A549 treated with AZD2906 at 1 μM for 4 hours (cell line): ENCODE measurements around the gene NAT8L. TPM values are rescaled to one million over a fixed set of nuclear protein-coding genes. Genes with fewer than 3 reads are reported as not detected.

Experiments
- total RNA-seq: library from RNA; stranded (reverse); fragments of 200-300 nt; extraction: Qiagen RNA extraction; gene quantifications from 5 replicates; pipeline ENCODE4 v1.2.3, GENCODE V29; 2022

Gene NAT8L, protein sequence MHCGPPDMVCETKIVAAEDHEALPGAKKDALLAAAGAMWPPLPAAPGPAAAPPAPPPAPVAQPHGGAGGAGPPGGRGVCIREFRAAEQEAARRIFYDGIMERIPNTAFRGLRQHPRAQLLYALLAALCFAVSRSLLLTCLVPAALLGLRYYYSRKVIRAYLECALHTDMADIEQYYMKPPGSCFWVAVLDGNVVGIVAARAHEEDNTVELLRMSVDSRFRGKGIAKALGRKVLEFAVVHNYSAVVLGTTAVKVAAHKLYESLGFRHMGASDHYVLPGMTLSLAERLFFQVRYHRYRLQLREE
- total RNA-seq: 10.2 to 13.8 TPM (median 13.1 TPM) in 5 replicates

DNA sequence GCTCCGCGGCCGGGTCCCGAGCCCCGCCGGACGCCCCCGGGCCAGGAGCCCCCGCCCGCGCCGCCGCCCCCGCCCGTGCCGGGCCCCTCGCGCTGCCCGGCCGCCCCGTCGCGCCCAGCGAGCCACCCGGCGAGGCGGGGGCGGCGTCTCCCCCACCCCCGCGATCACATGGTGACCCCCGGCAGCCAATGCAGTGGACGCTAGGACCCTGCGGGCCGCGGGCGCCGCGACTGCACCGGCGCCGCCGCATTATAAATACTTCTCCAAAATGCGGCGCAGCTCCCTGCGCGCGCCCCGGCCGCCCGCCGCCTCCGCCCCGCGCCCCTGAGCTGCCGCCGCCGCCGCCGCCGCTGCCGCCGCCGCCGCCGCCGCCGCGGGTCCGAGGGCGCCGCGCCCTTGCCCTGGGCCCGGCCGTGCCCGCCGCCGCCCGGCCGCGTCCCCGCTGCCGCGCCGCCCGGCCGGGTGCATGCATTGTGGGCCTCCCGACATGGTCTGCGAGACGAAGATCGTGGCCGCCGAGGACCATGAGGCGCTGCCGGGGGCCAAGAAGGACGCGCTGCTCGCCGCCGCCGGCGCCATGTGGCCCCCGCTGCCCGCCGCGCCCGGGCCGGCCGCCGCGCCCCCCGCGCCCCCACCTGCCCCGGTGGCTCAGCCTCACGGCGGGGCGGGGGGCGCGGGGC lies at the start of gene NAT8L:
TSS of gene NAT8L (plus strand) at position 282 of the 680 bp plus-strand sequence. CDS start at position 467, 185 bp downstream.

Other genes starting within 250 kb of the NAT8L start
- gene LETM1, start 203.2 kb upstream of the NAT8L start, total RNA-seq: 25.7 to 29.5 TPM (median 27.6 TPM) in 5 replicates
- 36.0 to 44.4 TPM (median 41.4 TPM) in 5 replicates for gene NSD2, start 187.9 kb upstream of the NAT8L start, total RNA-seq
- gene NELFA, start 50.4 kb upstream of the NAT8L start, total RNA-seq: 19.1 to 25.3 TPM (median 24.4 TPM) in 5 replicates
- gene HAUS3, start 182.8 kb downstream of the NAT8L start, total RNA-seq: 6.4 to 8.2 TPM (median 8.0 TPM) in 5 replicates
- gene POLN, start 182.8 kb downstream of the NAT8L start, total RNA-seq: 0.44 to 0.80 TPM (median 0.57 TPM) in 5 replicates
- gene MXD4, start 202.8 kb downstream of the NAT8L start, total RNA-seq: 17.3 to 22.8 TPM (median 22.4 TPM) in 5 replicates